ENCODE results near the gene HTR7.

HTR7 gene

GRCh38 chr10:90860790-90861189, 3.0 kb upstream of the HTR7 start:
- DNase-seq (ENCODE audit: low read depth): no peak
- TF ChIP-seq, protein P1, sequence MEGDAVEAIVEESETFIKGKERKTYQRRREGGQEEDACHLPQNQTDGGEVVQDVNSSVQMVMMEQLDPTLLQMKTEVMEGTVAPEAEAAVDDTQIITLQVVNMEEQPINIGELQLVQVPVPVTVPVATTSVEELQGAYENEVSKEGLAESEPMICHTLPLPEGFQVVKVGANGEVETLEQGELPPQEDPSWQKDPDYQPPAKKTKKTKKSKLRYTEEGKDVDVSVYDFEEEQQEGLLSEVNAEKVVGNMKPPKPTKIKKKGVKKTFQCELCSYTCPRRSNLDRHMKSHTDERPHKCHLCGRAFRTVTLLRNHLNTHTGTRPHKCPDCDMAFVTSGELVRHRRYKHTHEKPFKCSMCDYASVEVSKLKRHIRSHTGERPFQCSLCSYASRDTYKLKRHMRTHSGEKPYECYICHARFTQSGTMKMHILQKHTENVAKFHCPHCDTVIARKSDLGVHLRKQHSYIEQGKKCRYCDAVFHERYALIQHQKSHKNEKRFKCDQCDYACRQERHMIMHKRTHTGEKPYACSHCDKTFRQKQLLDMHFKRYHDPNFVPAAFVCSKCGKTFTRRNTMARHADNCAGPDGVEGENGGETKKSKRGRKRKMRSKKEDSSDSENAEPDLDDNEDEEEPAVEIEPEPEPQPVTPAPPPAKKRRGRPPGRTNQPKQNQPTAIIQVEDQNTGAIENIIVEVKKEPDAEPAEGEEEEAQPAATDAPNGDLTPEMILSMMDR (IDR thresholded peaks at IDR 0.05; ENCODE audit: control insufficient read depth, insufficient read depth, low read depth, low read length, missing control alignments): no peak

GRCh38 chr10:90859321-90859751, 1.5 kb upstream of the HTR7 start:
- DNase-seq (ENCODE audit: low read depth): no peak
- TF ChIP-seq, protein P1 (IDR thresholded peaks at IDR 0.05; ENCODE audit: control insufficient read depth, insufficient read depth, low read depth, low read length, missing control alignments): no peak
- H3K4me3 ChIP-seq (ENCODE audit: control insufficient read depth, low read depth, low read length): no peak overlapping the region

More at GRCh38 chr10:90860790-90861189, 3.0 kb upstream of the HTR7 start:
- H3K4me3 ChIP-seq (ENCODE audit: control insufficient read depth, low read depth, low read length): no peak overlapping the region

GRCh38 chr10:90858461-90858968, 676 bp upstream of the HTR7 start:
- TF ChIP-seq, protein P1 (IDR thresholded peaks at IDR 0.05; ENCODE audit: control insufficient read depth, insufficient read depth, low read depth, low read length, missing control alignments): no peak
- peak overlapping the region; percentile 55 for H3K4me3 ChIP-seq (ENCODE audit: control insufficient read depth, low read depth, low read length)
- no peak for DNase-seq (ENCODE audit: low read depth)

DNA sequence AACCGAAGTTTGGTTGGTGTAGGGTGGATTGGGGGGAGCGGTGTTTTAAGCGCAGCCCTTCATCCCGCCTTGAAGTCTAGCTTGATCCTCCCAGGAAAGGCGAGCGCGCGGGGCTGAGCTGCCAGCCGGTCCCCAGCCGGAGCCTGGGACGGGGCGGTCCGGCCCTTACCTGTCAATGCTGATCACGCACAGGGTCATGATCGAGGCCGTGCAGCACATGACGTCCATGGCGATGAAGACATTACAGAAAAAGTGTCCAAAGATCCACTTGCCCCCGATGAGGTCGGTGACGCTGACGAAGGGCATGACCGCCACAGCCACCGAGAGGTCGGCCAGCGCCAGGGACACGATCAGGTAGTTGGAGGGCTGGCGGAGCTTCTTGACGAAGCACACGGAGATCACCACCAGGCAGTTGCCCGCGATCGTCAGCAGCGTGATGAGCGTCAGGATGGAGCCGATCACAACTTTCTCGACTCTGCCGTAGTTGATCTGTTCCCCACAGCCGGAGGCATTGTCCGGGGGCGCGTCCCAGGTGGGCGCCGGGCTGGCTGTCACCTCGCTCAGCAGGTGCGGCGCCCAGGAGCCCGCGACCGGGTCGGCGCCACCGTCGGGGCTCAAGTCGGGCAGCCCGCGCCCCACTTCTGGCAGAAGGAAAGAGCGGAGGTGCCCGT, 740 bp downstream of the HTR7 start:
- TF ChIP-seq, protein P1 (IDR thresholded peaks at IDR 0.05; ENCODE audit: control insufficient read depth, insufficient read depth, low read depth, low read length, missing control alignments): no peak
- DNase-seq (ENCODE audit: low read depth): no peak

DNA sequence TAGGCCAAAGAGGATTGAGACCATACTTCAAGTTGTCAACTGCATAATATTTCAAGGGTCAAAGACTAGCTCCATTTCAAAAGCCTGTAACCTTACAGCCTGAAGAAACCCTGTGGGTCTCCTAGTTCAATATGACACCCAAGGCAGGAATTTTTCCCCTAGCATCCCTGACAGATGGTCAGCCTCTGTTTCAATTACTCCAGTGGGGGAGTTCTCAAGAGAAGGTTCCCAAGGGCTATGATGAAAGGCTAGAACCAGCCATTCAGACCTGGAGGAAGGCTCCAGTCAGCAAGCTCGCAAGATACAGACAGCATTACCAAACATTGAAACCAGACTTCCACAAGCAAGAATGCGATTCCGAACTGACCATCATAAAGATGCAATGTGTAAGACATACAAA, 1.6 kb downstream of the HTR7 start:
- DNase-seq (ENCODE audit: low read depth): no peak
- no peak overlapping the region for H3K4me3 ChIP-seq (ENCODE audit: control insufficient read depth, low read depth, low read length)
- TF ChIP-seq, protein P1 (IDR thresholded peaks at IDR 0.05; ENCODE audit: control insufficient read depth, insufficient read depth, low read depth, low read length, missing control alignments): no peak

More for the DNA sequence above, 740 bp downstream of the HTR7 start:
- H3K4me3 ChIP-seq (ENCODE audit: control insufficient read depth, low read depth, low read length): peak overlapping the region; percentile 55

- DNase-seq (ENCODE audit: low read depth): no peak
- TF ChIP-seq, protein P1 (IDR thresholded peaks at IDR 0.05; ENCODE audit: control insufficient read depth, insufficient read depth, low read depth, low read length, missing control alignments): no peak
- H3K4me3 ChIP-seq (ENCODE audit: control insufficient read depth, low read depth, low read length): no peak overlapping the region
Observed at GRCh38 chr10:90855126-90855525, 2.7 kb downstream of the HTR7 start.
